Caco-2 (cell line): Measurements from ENCODE around the gene PLCG1. TPM values are rescaled to one million over a fixed set of nuclear protein-coding genes. Genes with fewer than 3 reads are reported as not detected.

Experiments used
- BruUV-seq: library from RNA; stranded (reverse); fragments of 400-500 nt; replicated peaks from 2 replicates; lab custom pipeline; 2021; lab: Mats Ljungman, UMichigan
- CTCF ChIA-PET: fragments of 300-600 bp; sonication (Branson Sonifier 250); formaldehyde crosslinking; loops from one replicate; lab custom pipeline; 2022; ENCODE audit warnings: antibody characterized with exemption; lab: Charles Lee
- POLR2A ChIA-PET: fragments of 300-600 bp; sonication (Branson Sonifier 250); formaldehyde crosslinking; loops from one replicate; lab custom pipeline; 2022; ENCODE audit warnings: antibody characterized with exemption; lab: Charles Lee
- DNase-seq, 2 experiments: peaks; one replicate each; pipeline versions ENCODE4 v3.0.0 to v3.0.0-alpha.2; 2020 to 2022
- H3K27me3 ChIP-seq: replicated peaks from 2 replicates; pipeline ENCODE4 v1.6.0; 2011; ENCODE audit warnings: low read length; ENCODE audit not compliant: control insufficient read depth, insufficient read depth
- H3K36me3 ChIP-seq: 2 replicates; pipeline ENCODE4 v1.5.1; 2011; ENCODE audit warnings: low read length; ENCODE audit not compliant: control insufficient read depth, insufficient read depth
- H3K4me1 ChIP-seq: fragments of 250-450 bp; sonication (Bioruptor Pico); 2 replicates; pipeline ENCODE4 v1.5.1; 2020; ENCODE audit warnings: mild to moderate bottlenecking
- H3K4me3 ChIP-seq: 2 replicates; pipeline ENCODE4 v1.5.1; 2011; ENCODE audit warnings: low read depth, mild to moderate bottlenecking, control low read depth, low read length
- H3K9me3 ChIP-seq: fragments of 250-450 bp; sonication (Bioruptor Pico); 2 replicates; pipeline ENCODE4 v1.5.1; 2020; ENCODE audit warnings: mild to moderate bottlenecking, moderate library complexity
- H3K27ac Mint-ChIP-seq: one replicate; pipeline ENCODE4 v1.8.0; 2022; ENCODE audit warnings: mixed read lengths; ENCODE audit not compliant: unreplicated experiment
- H3K27me3 Mint-ChIP-seq: one replicate; pipeline ENCODE4 v1.8.0; 2022; ENCODE audit warnings: mixed read lengths; ENCODE audit not compliant: insufficient read depth, unreplicated experiment
- H3K36me3 Mint-ChIP-seq: one replicate; pipeline ENCODE4 v1.8.0; 2022; ENCODE audit warnings: mild to moderate bottlenecking, mixed read lengths; ENCODE audit not compliant: insufficient read depth, unreplicated experiment
- H3K4me1 Mint-ChIP-seq: one replicate; pipeline ENCODE4 v1.8.0; 2022; ENCODE audit warnings: low read depth, mixed read lengths; ENCODE audit not compliant: unreplicated experiment
- H3K4me3 Mint-ChIP-seq: one replicate; pipeline ENCODE4 v1.8.0; 2022; ENCODE audit warnings: mild to moderate bottlenecking, moderate library complexity, mixed read lengths; ENCODE audit not compliant: unreplicated experiment
- H3K9me3 Mint-ChIP-seq: one replicate; pipeline ENCODE4 v1.8.0; 2022; ENCODE audit warnings: mixed read lengths; ENCODE audit not compliant: unreplicated experiment
- intact Hi-C: fragments of 100-400 bp; cut with micrococcal nuclease; formaldehyde crosslinking; loops from one replicate; pipeline ENCODE4 v1.10.0; 2022; ENCODE audit not compliant: unreplicated experiment
- total RNA-seq: library from RNA; stranded (reverse); gene quantifications from 2 replicates; pipeline ENCODE4 v1.2.3, GENCODE V29; 2022
- TF ChIP-seq, protein P1 (sequence below), 2 experiments: fragments of 200-600 bp in 1 of 2; IDR thresholded peaks; 1 replicate in 1 of 2; 2 replicates in 1 of 2; pipeline versions ENCODE4 v1.5.1 to v1.8.0; 2011 to 2022; ENCODE audit warnings: antibody characterized with exemption in 1 of 2, control low read depth in 1 of 2, inconsistent platforms in 1 of 2, low read depth in 1 of 2, low read length in 1 of 2, mild to moderate bottlenecking in 1 of 2, moderate library complexity in 1 of 2; ENCODE audit not compliant: insufficient read depth in 1 of 2, severe bottlenecking in 1 of 2, unreplicated experiment in 1 of 2

The PLCG1 gene
- total RNA-seq, 1 experiment from 2014 or later: 196 TPM

DNA sequence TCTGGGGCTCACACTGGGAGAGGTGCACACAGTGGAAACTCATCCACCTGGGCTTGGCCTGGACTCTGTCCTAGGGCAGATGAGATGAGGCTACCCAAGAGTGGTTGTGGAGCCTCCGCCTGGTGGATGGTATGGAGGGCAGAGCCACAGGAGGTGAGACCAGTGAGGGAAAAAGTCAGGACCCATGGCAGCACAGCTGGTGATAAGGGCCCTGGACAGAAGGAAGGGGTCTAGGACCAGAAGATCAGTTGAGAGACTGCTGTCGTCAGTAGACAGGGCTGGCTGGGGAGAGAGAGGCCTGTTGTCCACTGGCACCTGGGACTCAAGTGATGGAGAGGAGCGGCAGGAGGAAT, 29.8 kb downstream of the PLCG1 start:
- no peaks in the 10 kb centered on the region for H3K4me1 ChIP-seq
- H3K4me3 ChIP-seq: no peak overlapping the region
- Mint-ChIP-seq H3K36me3 (peaks cover 72% of the 10 kb centered on the region), H3K9me3 (no peaks in the 10 kb centered on the region), H3K4me1 (no peaks in the 10 kb centered on the region), H3K27ac (no peak overlapping the region), H3K4me3 (no peak overlapping the region), H3K27me3 (no peaks in the 10 kb centered on the region)
- no peaks in the 10 kb centered on the region for H3K9me3 ChIP-seq
- peak in 1 of 2 experiments; percentile 37 for DNase-seq
- TF ChIP-seq, protein P1, sequence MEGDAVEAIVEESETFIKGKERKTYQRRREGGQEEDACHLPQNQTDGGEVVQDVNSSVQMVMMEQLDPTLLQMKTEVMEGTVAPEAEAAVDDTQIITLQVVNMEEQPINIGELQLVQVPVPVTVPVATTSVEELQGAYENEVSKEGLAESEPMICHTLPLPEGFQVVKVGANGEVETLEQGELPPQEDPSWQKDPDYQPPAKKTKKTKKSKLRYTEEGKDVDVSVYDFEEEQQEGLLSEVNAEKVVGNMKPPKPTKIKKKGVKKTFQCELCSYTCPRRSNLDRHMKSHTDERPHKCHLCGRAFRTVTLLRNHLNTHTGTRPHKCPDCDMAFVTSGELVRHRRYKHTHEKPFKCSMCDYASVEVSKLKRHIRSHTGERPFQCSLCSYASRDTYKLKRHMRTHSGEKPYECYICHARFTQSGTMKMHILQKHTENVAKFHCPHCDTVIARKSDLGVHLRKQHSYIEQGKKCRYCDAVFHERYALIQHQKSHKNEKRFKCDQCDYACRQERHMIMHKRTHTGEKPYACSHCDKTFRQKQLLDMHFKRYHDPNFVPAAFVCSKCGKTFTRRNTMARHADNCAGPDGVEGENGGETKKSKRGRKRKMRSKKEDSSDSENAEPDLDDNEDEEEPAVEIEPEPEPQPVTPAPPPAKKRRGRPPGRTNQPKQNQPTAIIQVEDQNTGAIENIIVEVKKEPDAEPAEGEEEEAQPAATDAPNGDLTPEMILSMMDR (IDR thresholded peaks at IDR 0.05; ENCODE audit: insufficient read depth in 1 of 2, low read depth in 1 of 2, low read length in 1 of 2, severe bottlenecking in 1 of 2, unreplicated experiment in 1 of 2): no peak
- peaks cover 38% of the 10 kb centered on the region for H3K36me3 ChIP-seq
- ChIA-PET POLR2A (interaction anchor here (0.6 kb wide), 1 partner anchor 173 kb away, joined by 6 read pairs; no protein-coding TSS in a partner anchor), CTCF (interaction anchor here (0.9 kb wide), 1 partner anchor 32 kb away, joined by 3 read pairs; no protein-coding TSS in a partner anchor)
- intact Hi-C loops: no loop called here
- H3K27me3 ChIP-seq: no peaks in the 10 kb centered on the region
- no TSS peak for BruUV-seq

DNA sequence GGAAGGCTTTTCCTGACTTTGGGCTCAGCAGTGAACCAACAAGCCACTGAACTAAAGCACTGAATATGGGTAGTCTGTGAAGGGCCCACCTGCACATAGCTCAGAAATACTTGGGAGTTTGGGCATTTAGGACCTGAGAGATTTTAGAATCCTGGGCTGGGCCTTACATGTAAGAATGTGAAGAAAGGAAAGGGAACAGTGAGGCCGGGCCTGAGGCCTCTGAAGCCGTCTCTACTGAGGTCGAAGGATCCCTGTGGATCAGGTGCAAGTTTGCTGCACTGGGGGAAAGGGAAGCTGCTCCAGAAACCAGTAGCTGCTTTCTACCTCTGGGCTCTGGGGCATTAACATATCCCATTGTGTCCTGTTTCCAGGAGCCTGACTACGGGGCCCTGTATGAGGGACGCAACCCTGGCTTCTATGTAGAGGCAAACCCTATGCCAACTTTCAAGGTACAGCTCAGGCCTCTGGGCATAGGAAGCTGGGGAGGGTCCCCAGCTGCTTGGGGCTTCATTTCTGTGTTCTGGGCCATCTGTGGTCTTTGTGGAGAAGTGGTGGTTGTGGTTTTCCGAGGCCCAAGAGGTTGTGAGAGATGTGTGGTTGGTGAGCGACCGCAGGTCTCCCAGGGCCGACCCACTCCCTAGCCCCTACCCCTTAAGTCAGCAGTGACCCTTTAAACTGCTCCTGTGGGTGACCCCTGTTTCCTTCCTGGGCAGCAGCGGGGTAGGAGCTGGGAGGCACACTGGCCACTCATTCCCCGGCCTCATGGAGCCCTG, 30.3 kb downstream of the PLCG1 start:
- BruUV-seq: no TSS peak
- Histone ChIP-seq H3K9me3 (no peaks in the 10 kb centered on the region), H3K4me1 (no peaks in the 10 kb centered on the region), H3K36me3 (peaks cover 37% of the 10 kb centered on the region), H3K27me3 (no peaks in the 10 kb centered on the region), H3K4me3 (no peak overlapping the region)
- no peak overlapping the region for H3K27ac Mint-ChIP-seq
- H3K36me3 Mint-ChIP-seq: peaks cover 73% of the 10 kb centered on the region
- no peaks in the 10 kb centered on the region for H3K9me3 Mint-ChIP-seq
- no peak overlapping the region for H3K4me3 Mint-ChIP-seq
- H3K4me1 Mint-ChIP-seq: no peaks in the 10 kb centered on the region
- DNase-seq: peak in 1 of 2 experiments; percentile 38
- intact Hi-C loops: no loop called here
- no peaks in the 10 kb centered on the region for H3K27me3 Mint-ChIP-seq
- POLR2A ChIA-PET: interaction anchor here (0.6 kb wide), 1 partner anchor 173 kb away, joined by 6 read pairs; no protein-coding TSS in a partner anchor
- CTCF ChIA-PET: interaction anchor here (0.9 to 1.1 kb wide), 2 partner anchors 32 to 64 kb away, joined by 3 read pairs; no protein-coding TSS in a partner anchor
- TF ChIP-seq, protein P1 (IDR thresholded peaks at IDR 0.05; ENCODE audit: insufficient read depth in 1 of 2, low read depth in 1 of 2, low read length in 1 of 2, severe bottlenecking in 1 of 2, unreplicated experiment in 1 of 2): no peak

DNA sequence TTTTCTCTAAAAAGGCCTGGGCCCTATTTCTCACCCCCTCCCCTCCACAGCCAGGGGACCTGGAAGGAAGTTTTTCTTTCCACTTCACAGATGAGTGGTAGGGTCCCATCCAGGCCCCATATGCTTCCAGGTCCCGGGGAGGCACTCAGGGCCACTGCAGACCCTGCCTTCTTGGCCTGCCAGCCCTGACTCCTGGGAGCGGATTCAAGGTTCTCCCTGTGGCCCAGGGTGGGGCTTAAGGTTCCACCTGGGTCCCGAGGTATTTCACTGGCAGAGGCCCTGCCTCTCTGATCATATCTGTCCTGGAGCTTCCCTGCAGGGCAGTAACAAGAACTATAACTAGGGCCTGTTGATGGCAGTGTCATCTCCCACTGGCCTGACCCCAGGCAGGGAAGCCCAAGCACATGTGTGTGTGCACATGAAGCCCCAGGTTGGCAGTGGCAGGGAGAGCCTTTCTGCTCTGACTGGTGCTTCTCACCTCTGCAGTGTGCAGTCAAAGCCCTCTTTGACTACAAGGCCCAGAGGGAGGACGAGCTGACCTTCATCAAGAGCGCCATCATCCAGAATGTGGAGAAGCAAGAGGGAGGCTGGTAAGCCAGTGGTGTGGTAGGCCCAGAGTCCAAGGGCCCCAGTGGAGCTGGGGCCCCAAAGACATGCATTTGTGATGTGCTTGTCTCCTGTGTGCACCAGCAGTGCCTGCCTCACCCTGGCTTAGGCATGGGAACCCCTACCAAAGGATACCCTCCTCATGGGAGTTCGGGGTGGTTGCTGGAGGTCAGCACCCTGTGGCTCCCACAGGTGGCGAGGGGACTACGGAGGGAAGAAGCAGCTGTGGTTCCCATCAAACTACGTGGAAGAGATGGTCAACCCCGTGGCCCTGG, 31.2 kb downstream of the PLCG1 start:
- Histone ChIP-seq H3K36me3 (peaks cover 40% of the 10 kb centered on the region), H3K9me3 (no peaks in the 10 kb centered on the region), H3K4me1 (no peaks in the 10 kb centered on the region), H3K27me3 (no peaks in the 10 kb centered on the region), H3K4me3 (no peak overlapping the region)
- intact Hi-C loops: no loop called here
- Mint-ChIP-seq H3K36me3 (peaks cover 76% of the 10 kb centered on the region), H3K4me1 (no peaks in the 10 kb centered on the region), H3K4me3 (no peak overlapping the region), H3K27me3 (no peaks in the 10 kb centered on the region), H3K27ac (no peak overlapping the region), H3K9me3 (no peaks in the 10 kb centered on the region)
- TF ChIP-seq, protein P1 (IDR thresholded peaks at IDR 0.05; ENCODE audit: insufficient read depth in 1 of 2, low read depth in 1 of 2, low read length in 1 of 2, severe bottlenecking in 1 of 2, unreplicated experiment in 1 of 2): no peak
- peak in 1 of 2 experiments; percentile 35 for DNase-seq
- CTCF ChIA-PET: interaction anchor here (1.1 kb wide), 1 partner anchor 63 kb away, joined by 3 read pairs; no protein-coding TSS in a partner anchor
- BruUV-seq: no TSS peak
- POLR2A ChIA-PET: interaction anchor here (0.5 kb wide), 1 partner anchor 172 kb away, joined by 10 read pairs; the partner anchor contains the start of gene LPIN3
